GM19239 (cell line): ENCODE measurements around the gene UBE2Q1.
"Not testable (repeated sequence)": the region's sequence is repeated elsewhere in the genome, so short reads cannot be mapped to it uniquely, and the experiment has no call there.

Experiments
- DNase-seq: peaks from one replicate; pipeline ENCODE4 v3.0.0; 2011; ENCODE audit warnings: low spot score; ENCODE audit not compliant: insufficient read length
- FAIRE-seq: peaks from 2 replicates; lab custom pipeline; 2011; peaks lifted over from hg19 to GRCh38; lab: Jason Lieb, UNC

The UBE2Q1 gene

GRCh38 chr1:154553056-154554030 is 5.1 kb downstream of the UBE2Q1 start:
- FAIRE-seq: no peak

GRCh38 chr1:154552036-154552435 is 6.4 kb downstream of the UBE2Q1 start:
- FAIRE-seq (no peak), DNase-seq (no peak)

More at GRCh38 chr1:154553056-154554030, 5.1 kb downstream of the UBE2Q1 start:
- DNase-seq: no peak

GRCh38 chr1:154551474-154551873 is 7.0 kb downstream of the UBE2Q1 start:
- DNase-seq (no peak), FAIRE-seq (no peak)

GRCh38 chr1:154550657-154551056 is 7.8 kb downstream of the UBE2Q1 start:
- FAIRE-seq (no peak), DNase-seq (no peak)

- no peak for DNase-seq
- FAIRE-seq: no peak
These were observed 8.4 kb downstream of the UBE2Q1 start for GRCh38 chr1:154550070-154550469.

GRCh38 chr1:154549202-154549770 is 9.2 kb downstream of the UBE2Q1 start:
- FAIRE-seq: no peak
- no peak for DNase-seq

- no peak for FAIRE-seq
- DNase-seq: no peak
These were observed 10.4 kb downstream of the UBE2Q1 start for GRCh38 chr1:154548028-154548427.

- FAIRE-seq (no peak), DNase-seq (no peak)
These were observed 11.2 kb downstream of the UBE2Q1 start for GRCh38 chr1:154547105-154547732.

- FAIRE-seq (peak; percentile 73), DNase-seq (peak; percentile 70)
These were observed 12.0 kb downstream of the UBE2Q1 start for GRCh38 chr1:154546264-154547063.

- DNase-seq (no peak), FAIRE-seq (no peak)
These were observed 17.2 kb downstream of the UBE2Q1 start for GRCh38 chr1:154541231-154541630.

- DNase-seq (no peak), FAIRE-seq (no peak)
These were observed 18.7 kb downstream of the UBE2Q1 start for GRCh38 chr1:154539486-154540483.

GRCh38 chr1:154536570-154536969 is 21.9 kb downstream of the UBE2Q1 start:
- FAIRE-seq (no peak), DNase-seq (no peak)

- FAIRE-seq: no peak
- DNase-seq: peak; percentile 24
These were observed 24.3 kb downstream of the UBE2Q1 start for GRCh38 chr1:154533952-154534844.

GRCh38 chr1:154531950-154532349 is 26.5 kb downstream of the UBE2Q1 start:
- FAIRE-seq, DNase-seq: not testable (repeated sequence)

- FAIRE-seq: no peak
- DNase-seq: no peak
These were observed 29.2 kb downstream of the UBE2Q1 start for GRCh38 chr1:154529308-154529707.

- no peak for DNase-seq
- FAIRE-seq: no peak
These were observed 31.3 kb downstream of the UBE2Q1 start for GRCh38 chr1:154527192-154527591.

- FAIRE-seq (no peak), DNase-seq (no peak)
These were observed 33.6 kb downstream of the UBE2Q1 start for GRCh38 chr1:154524881-154525280.

- FAIRE-seq: no peak
These were observed 36.8 kb downstream of the UBE2Q1 start for GRCh38 chr1:154521695-154522094.

More at GRCh38 chr1:154521695-154522094, 36.8 kb downstream of the UBE2Q1 start:
- DNase-seq: no peak
